BLaER1 (cell line): ENCODE measurements around the gene TLE4.
"Not testable (repeated sequence)": the region's sequence is repeated elsewhere in the genome, so short reads cannot be mapped to it uniquely, and the experiment has no call there.

ENCODE experiments used
- H3K27ac ChIP-seq: shearing (Covaris generic); formaldehyde crosslinking; 2 replicates; pipeline ENCODE4 v1.8.1; 2022
- H3K27me3 ChIP-seq: shearing (Covaris generic); formaldehyde crosslinking; 2 replicates; pipeline ENCODE4 v1.8.1; 2022
- H3K36me3 ChIP-seq: shearing (Covaris generic); formaldehyde crosslinking; 2 replicates; pipeline ENCODE4 v1.8.1; 2022
- H3K4me1 ChIP-seq: shearing (Covaris generic); formaldehyde crosslinking; 2 replicates; pipeline ENCODE4 v1.8.1; 2022
- H3K4me2 ChIP-seq: shearing (Covaris generic); formaldehyde crosslinking; 2 replicates; pipeline ENCODE4 v1.8.1; 2022
- H3K4me3 ChIP-seq: shearing (Covaris generic); formaldehyde crosslinking; 2 replicates; pipeline ENCODE4 v1.8.1; 2022
- H3K9ac ChIP-seq: shearing (Covaris generic); formaldehyde crosslinking; 2 replicates; pipeline ENCODE4 v1.8.1; 2022
- H3K9me3 ChIP-seq: shearing (Covaris generic); formaldehyde crosslinking; 2 replicates; pipeline ENCODE4 v1.8.1; 2022
- H4K20me1 ChIP-seq: shearing (Covaris generic); formaldehyde crosslinking; 2 replicates; pipeline ENCODE4 v1.8.1; 2022
- Cebpa-rat ChIP-seq: shearing (Covaris generic); IDR thresholded peaks from 2 replicates; pipeline ENCODE4 v1.8.1; 2022

Gene TLE4

GRCh38 chr9:79630521-79631403 is 59.0 kb downstream of the TLE4 start:
- Histone ChIP-seq H3K27ac (no peak overlapping the region), H3K9ac (no peak overlapping the region), H3K27me3 (no peaks in the 10 kb centered on the region), H4K20me1 (peaks cover 95% of the 10 kb centered on the region), H3K4me1 (peaks cover 19% of the 10 kb centered on the region), H3K9me3 (no peaks in the 10 kb centered on the region), H3K4me3 (no peak overlapping the region), H3K36me3 (peaks cover 81% of the 10 kb centered on the region), H3K4me2 (no peak overlapping the region)
- TF ChIP-seq Cebpa-rat, result no peak

GRCh38 chr9:79632060-79632459 is 60.3 kb downstream of the TLE4 start:
- H4K20me1 ChIP-seq, result peaks cover 96% of the 10 kb centered on the region
- H3K27ac ChIP-seq, result no peak overlapping the region

GRCh38 chr9:79632705-79633104 is 60.9 kb downstream of the TLE4 start:
- TF ChIP-seq Cebpa-rat, result no peak
- H3K9ac ChIP-seq, result no peak overlapping the region
- no peak overlapping the region for H3K27ac ChIP-seq
- peaks cover 96% of the 10 kb centered on the region for H4K20me1 ChIP-seq
- no peak overlapping the region for H3K4me2 ChIP-seq
- H3K27me3 ChIP-seq, result no peaks in the 10 kb centered on the region
- peaks cover 82% of the 10 kb centered on the region for H3K36me3 ChIP-seq
- H3K4me3 ChIP-seq, result no peak overlapping the region
- H3K4me1 ChIP-seq, result peaks cover 19% of the 10 kb centered on the region
- H3K9me3 ChIP-seq, result peaks cover 6% of the 10 kb centered on the region; the same call in 1 of the 2 replicates

More at GRCh38 chr9:79632060-79632459, 60.3 kb downstream of the TLE4 start:
- Histone ChIP-seq H3K36me3 (peaks cover 82% of the 10 kb centered on the region), H3K9ac (no peak overlapping the region), H3K4me2 (no peak overlapping the region), H3K4me1 (peaks cover 19% of the 10 kb centered on the region), H3K27me3 (no peaks in the 10 kb centered on the region), H3K4me3 (no peak overlapping the region), H3K9me3 (peaks cover 6% of the 10 kb centered on the region; the same call in 1 of the 2 replicates)
- TF ChIP-seq Cebpa-rat, result no peak

GRCh38 chr9:79633558-79633957 is 61.8 kb downstream of the TLE4 start:
- Histone ChIP-seq H3K36me3 (peaks cover 82% of the 10 kb centered on the region), H3K9ac (no peak overlapping the region), H3K27ac (no peak overlapping the region), H3K9me3 (peaks cover 9% of the 10 kb centered on the region; the same call in 1 of the 2 replicates), H4K20me1 (peaks cover 92% of the 10 kb centered on the region), H3K4me1 (peaks cover 19% of the 10 kb centered on the region), H3K4me2 (no peak overlapping the region), H3K27me3 (no peaks in the 10 kb centered on the region), H3K4me3 (no peak overlapping the region)
- TF ChIP-seq Cebpa-rat, result no peak

- H3K4me1 ChIP-seq, result no peaks in the 10 kb centered on the region
- no peak for TF ChIP-seq Cebpa-rat
- H3K27ac ChIP-seq, result no peak overlapping the region
- peaks cover 80% of the 10 kb centered on the region for H4K20me1 ChIP-seq
- H3K27me3 ChIP-seq, result no peaks in the 10 kb centered on the region
- H3K9ac ChIP-seq, result no peak overlapping the region
- H3K36me3 ChIP-seq, result peaks cover 89% of the 10 kb centered on the region
- H3K4me3 ChIP-seq, result no peak overlapping the region
- peaks cover 19% of the 10 kb centered on the region for H3K9me3 ChIP-seq
- H3K4me2 ChIP-seq, result no peak overlapping the region
Measured at GRCh38 chr9:79637177-79637925, 65.6 kb downstream of the TLE4 start.

- Histone ChIP-seq H3K9ac (no peak overlapping the region), H3K27ac (no peak overlapping the region), H3K36me3 (peaks cover 89% of the 10 kb centered on the region), H3K27me3 (no peaks in the 10 kb centered on the region), H3K4me2 (no peak overlapping the region), H3K9me3 (peaks cover 31% of the 10 kb centered on the region), H3K4me3 (no peak overlapping the region), H3K4me1 (no peaks in the 10 kb centered on the region), H4K20me1 (peaks cover 69% of the 10 kb centered on the region)
- no peak for TF ChIP-seq Cebpa-rat
Measured at GRCh38 chr9:79638806-79639205, 67.0 kb downstream of the TLE4 start.

GRCh38 chr9:79639354-79639753 is 67.6 kb downstream of the TLE4 start:
- H3K36me3 ChIP-seq, result peaks cover 93% of the 10 kb centered on the region
- no peaks in the 10 kb centered on the region for H3K27me3 ChIP-seq
- no peak overlapping the region for H3K9ac ChIP-seq
- no peak for TF ChIP-seq Cebpa-rat
- no peaks in the 10 kb centered on the region for H3K4me1 ChIP-seq
- peaks cover 70% of the 10 kb centered on the region for H4K20me1 ChIP-seq
- H3K27ac ChIP-seq, result no peak overlapping the region
- H3K4me2 ChIP-seq, result no peak overlapping the region
- peaks cover 36% of the 10 kb centered on the region for H3K9me3 ChIP-seq
- no peak overlapping the region for H3K4me3 ChIP-seq

GRCh38 chr9:79640067-79640466 is 68.3 kb downstream of the TLE4 start:
- peaks cover 40% of the 10 kb centered on the region for H3K9me3 ChIP-seq
- H3K27ac ChIP-seq, H3K4me2 ChIP-seq: not testable (repeated sequence)

GRCh38 chr9:79641070-79641469 is 69.3 kb downstream of the TLE4 start:
- Histone ChIP-seq H3K4me3 (no peak overlapping the region), H4K20me1 (peaks cover 70% of the 10 kb centered on the region), H3K36me3 (peaks cover 90% of the 10 kb centered on the region), H3K27me3 (no peaks in the 10 kb centered on the region), H3K9ac (no peak overlapping the region), H3K9me3 (peaks cover 39% of the 10 kb centered on the region), H3K4me1 (peaks cover 4% of the 10 kb centered on the region; the same call in 1 of the 2 replicates), H3K4me2 (no peak overlapping the region), H3K27ac (no peak overlapping the region)
- TF ChIP-seq Cebpa-rat, result no peak

More at GRCh38 chr9:79640067-79640466, 68.3 kb downstream of the TLE4 start:
- H3K4me1 ChIP-seq, H3K27me3 ChIP-seq, H3K9ac ChIP-seq, H3K4me3 ChIP-seq: not testable (repeated sequence)
- H4K20me1 ChIP-seq, result peaks cover 70% of the 10 kb centered on the region
- H3K36me3 ChIP-seq, result peaks cover 94% of the 10 kb centered on the region

GRCh38 chr9:79642671-79643070 is 70.9 kb downstream of the TLE4 start:
- no peak for TF ChIP-seq Cebpa-rat
- H4K20me1 ChIP-seq, result peaks cover 67% of the 10 kb centered on the region
- no peaks in the 10 kb centered on the region for H3K27me3 ChIP-seq
- H3K27ac ChIP-seq, result no peak overlapping the region
- peaks cover 34% of the 10 kb centered on the region for H3K9me3 ChIP-seq
- no peak overlapping the region for H3K4me2 ChIP-seq
- peaks cover 6% of the 10 kb centered on the region; the same call in 1 of the 2 replicates for H3K4me1 ChIP-seq
- peaks cover 74% of the 10 kb centered on the region for H3K36me3 ChIP-seq
- H3K9ac ChIP-seq, result no peak overlapping the region
- H3K4me3 ChIP-seq, result no peak overlapping the region
